Endometrial microvascular endothelial cells (primary cell): ENCODE data around the gene MAN1C1. TPM values are rescaled to one million over a fixed set of nuclear protein-coding genes. Genes with fewer than 3 reads are reported as not detected.

ENCODE experiments used
- in situ Hi-C: cut with HindIII; loops from 2 replicates; pipeline ENCODE4 v1.10.0; 2017; ENCODE audit warnings: low sequenced_read_pairs, low pct_unique_long_range_greater_than_20kb; ENCODE audit errors: inconsistent ontology term
- total RNA-seq: library from RNA; depleted of rRNA; stranded (reverse); fragments of >200 nt; gene quantifications from one replicate; pipeline ENCODE4 v1.2.3, GENCODE V29; 2015; ENCODE audit errors: inconsistent ontology term

The MAN1C1 gene
- total RNA-seq, 1 donor from 2014 or later: not detected

GRCh38 chr1:25821112-25821476 is 204.5 kb downstream of the MAN1C1 start:
- in situ Hi-C loops: no loop called here

- in situ Hi-C loops: no loop called here
Observed at GRCh38 chr1:25821630-25822091, 205.1 kb downstream of the MAN1C1 start.

DNA sequence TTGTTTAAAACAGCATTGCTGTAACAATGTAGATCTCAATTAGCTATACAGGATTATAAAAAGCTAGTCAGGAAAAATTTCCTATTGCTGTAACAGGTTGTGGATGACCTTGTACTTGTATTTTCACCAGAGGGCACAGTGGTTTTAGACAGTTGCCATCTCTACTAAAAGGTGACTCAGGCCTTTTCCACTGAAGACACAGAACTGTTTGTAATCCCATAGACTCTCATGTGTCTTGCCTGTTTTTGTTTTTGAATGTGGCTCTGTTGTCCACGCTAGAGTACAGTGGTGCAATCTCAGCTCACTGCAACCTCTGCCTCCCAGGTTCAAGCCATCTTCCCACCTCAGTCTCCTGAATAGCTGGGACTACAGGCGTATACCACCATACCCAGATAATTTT is 209.0 kb downstream of the MAN1C1 start:
- in situ Hi-C loops: no loop called here

DNA sequence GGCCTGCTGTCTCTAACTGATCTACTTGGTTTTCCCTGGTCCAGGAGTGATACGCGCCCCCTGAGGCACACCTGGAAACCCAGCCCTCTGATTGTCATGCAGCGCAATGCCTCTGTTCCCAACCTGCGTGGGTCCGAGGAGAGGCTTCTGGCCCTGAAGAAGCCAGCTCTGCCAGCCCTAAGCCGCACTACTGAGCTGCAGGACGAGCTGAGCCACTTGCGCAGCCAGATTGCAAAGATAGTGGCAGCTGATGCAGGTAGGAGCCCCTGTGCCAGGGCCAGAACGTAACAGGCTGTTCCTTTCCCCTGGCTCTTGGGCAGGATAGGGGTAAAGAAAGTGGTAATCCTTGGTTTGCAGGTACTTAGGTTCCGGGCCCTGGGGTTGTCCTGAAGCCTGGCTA is 210.0 kb downstream of the MAN1C1 start:
- in situ Hi-C loops: no loop called here

DNA sequence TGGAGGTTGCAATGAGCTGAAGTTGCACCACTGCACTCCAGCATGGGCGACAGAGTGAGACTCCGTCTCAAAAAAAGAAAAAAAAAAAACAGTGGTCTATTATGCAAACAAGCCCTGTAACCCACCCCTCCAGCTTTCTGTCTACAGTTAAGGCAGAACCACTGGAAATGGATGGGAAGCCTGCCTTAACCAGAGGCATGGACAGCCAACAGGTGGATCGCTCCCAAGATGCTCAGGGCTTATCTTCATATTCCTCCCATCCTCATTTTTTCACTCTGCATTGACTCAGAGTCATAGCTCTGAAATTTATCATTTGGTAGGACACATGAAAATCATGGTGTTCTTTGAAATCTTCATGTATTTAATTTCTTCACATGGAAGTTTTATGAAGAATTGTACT is 211.9 kb downstream of the MAN1C1 start:
- in situ Hi-C loops: no loop called here

DNA sequence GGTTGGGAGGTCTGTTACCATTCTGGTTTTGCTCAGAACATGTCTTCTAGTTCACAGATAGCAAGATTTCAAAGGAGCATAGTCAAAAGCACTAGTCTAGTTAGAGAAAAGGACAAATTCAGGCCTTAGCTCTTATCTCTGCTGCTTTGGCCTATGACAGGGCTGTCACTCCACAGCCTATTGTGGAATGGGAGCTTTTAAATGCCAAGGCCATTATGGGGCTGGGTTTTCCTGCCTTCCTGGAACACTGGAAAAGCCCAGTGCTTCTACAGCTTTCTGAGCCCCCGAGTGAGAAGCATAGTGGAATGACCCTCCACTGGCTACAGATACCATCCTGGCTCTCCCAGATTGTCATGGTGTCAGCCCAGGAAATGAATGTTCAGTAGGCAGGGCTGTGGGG is 212.5 kb downstream of the MAN1C1 start:
- in situ Hi-C loops: no loop called here

- in situ Hi-C loops: no loop called here
Observed at GRCh38 chr1:25831569-25832196, 215.1 kb downstream of the MAN1C1 start.

DNA sequence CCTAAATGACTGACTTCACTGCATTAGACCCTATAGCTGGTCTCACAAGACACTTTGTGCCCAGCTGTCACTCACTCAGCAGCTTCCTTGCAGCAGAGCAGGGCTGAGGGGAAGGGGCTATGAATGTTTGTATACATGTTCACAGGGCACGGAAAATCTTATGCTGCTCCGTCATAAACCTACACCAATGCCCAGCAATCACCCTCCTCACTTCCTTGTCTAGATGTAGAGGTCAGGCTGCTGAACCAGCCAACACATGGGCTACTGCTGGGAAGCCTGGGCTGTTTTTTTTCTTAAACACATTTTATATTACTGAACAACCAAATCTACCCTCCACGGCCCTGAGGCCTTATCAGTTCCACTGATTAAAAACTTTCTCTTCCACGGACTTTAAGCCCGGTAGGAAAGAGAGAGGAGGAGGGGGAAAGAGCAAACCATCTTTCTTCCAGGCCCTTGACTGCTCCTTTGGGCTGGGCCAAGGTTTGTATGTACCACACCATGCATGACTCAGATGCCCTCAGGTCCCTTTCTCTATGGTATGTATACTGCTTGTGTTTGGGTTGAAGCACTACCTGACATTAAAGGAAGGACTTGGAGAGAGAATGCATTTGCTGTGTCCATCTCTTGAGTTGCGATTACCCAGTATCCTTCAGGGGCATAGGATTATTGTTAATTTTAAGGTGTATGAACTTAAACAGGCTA is 215.9 kb downstream of the MAN1C1 start:
- in situ Hi-C loops: no loop called here

GRCh38 chr1:25833158-25833557 is 216.6 kb downstream of the MAN1C1 start:
- in situ Hi-C loops: no loop called here

Other genes with a start within 250 kb of the MAN1C1 start
- gene RHCE, start 196.0 kb upstream of the MAN1C1 start, total RNA-seq: not detected
- gene MACO1, start 185.9 kb upstream of the MAN1C1 start, total RNA-seq: 15.0 TPM
- 15.5 TPM for gene LDLRAP1, start 73.2 kb upstream of the MAN1C1 start, total RNA-seq
- 87.4 TPM for gene SELENON, start 183.4 kb downstream of the MAN1C1 start, total RNA-seq
- 47.1 TPM for gene MTFR1L, start 203.2 kb downstream of the MAN1C1 start, total RNA-seq
- 1.6 TPM for gene AUNIP, start 242.7 kb downstream of the MAN1C1 start, total RNA-seq